ENCODE data around the gene SYTL2.

DNA sequence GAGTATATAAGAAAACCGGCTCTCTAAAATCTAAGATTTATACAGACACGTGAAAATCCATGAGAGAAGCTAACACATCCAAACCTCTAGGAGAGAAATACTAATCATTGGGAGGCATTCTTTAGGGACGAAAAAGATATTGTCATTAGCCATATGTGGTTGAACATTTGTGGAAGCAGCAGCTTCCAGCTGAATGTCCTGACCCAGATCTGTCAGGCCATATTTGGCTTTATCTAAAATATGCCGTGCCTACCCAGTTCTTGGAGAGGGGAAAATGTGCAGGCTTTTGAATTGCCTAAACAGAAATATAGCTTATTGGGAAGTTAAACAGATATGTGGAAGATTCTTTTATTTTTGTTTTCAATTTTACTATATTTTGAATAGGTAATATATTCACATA is 131.4 kb downstream of the SYTL2 start:
- no peak for TF ChIP-seq REST (IDR thresholded peaks at IDR 0.05; ENCODE audit: low read depth)
- TF ChIP-seq TAF1 (IDR thresholded peaks at IDR 0.05; ENCODE audit: low read depth): no peak
- no peak for TF ChIP-seq EP300 (IDR thresholded peaks at IDR 0.05; ENCODE audit: borderline replicate concordance)
- no peak for TF ChIP-seq YY1 (IDR thresholded peaks at IDR 0.05; ENCODE audit: low read depth)
- no peak for TF ChIP-seq FOXM1 (IDR thresholded peaks at IDR 0.05; ENCODE audit: borderline replicate concordance, low read depth)
- TF ChIP-seq TCF12 (IDR thresholded peaks at IDR 0.05; ENCODE audit: low read depth): no peak
- TF ChIP-seq, protein P1, sequence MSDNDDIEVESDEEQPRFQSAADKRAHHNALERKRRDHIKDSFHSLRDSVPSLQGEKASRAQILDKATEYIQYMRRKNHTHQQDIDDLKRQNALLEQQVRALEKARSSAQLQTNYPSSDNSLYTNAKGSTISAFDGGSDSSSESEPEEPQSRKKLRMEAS (IDR thresholded peaks at IDR 0.05): no peak
